Activated CD8-positive, alpha-beta T cell treated with anti-CD3 and anti-CD28 coated beads, Interleukin-2, amount 10 ng/mL, durations not matched to agents 7 days and 5 days (primary cell): Measurements from ENCODE around the gene KMT2B. TPM values are rescaled to one million over a fixed set of nuclear protein-coding genes. Genes with fewer than 3 reads are reported as not detected.

ENCODE experiments used
- ATAC-seq: fragments of 150-1000 bp; cut with Tn5 transposase; one replicate; pipeline ENCODE4 v1.10.0; 2021; ENCODE audit warnings: moderate library complexity
- CTCF ChIA-PET: fragments of 350-600 bp; sonication (Branson Sonifier 250); formaldehyde crosslinking; loops from one replicate; lab custom pipeline; 2021; ENCODE audit warnings: antibody characterized with exemption; lab: Charles Lee
- POLR2A ChIA-PET: fragments of 350-600 bp; sonication (Branson Sonifier 250); formaldehyde crosslinking; loops from one replicate; lab custom pipeline; 2021; ENCODE audit warnings: antibody characterized with exemption; lab: Charles Lee
- DNase-seq: peaks from one replicate; pipeline ENCODE4 v3.0.0-alpha.2; 2020
- H3K27ac Mint-ChIP-seq: one replicate; pipeline ENCODE4 v1.8.0; 2021; ENCODE audit warnings: mild to moderate bottlenecking, mixed read lengths
- H3K27me3 Mint-ChIP-seq: one replicate; pipeline ENCODE4 v1.8.0; 2021; ENCODE audit warnings: low read depth, mixed read lengths
- H3K36me3 Mint-ChIP-seq: one replicate; pipeline ENCODE4 v1.8.0; 2021; ENCODE audit warnings: low read depth, mixed read lengths
- H3K4me1 Mint-ChIP-seq: one replicate; pipeline ENCODE4 v1.8.0; 2021; ENCODE audit warnings: low read depth, mixed read lengths
- H3K4me3 Mint-ChIP-seq: one replicate; pipeline ENCODE4 v1.8.0; 2021; ENCODE audit warnings: mild to moderate bottlenecking, mixed read lengths
- H3K9me3 Mint-ChIP-seq: one replicate; pipeline ENCODE4 v1.8.0; 2022; ENCODE audit warnings: mixed read lengths; ENCODE audit not compliant: insufficient read depth
- total RNA-seq, 2 experiments: library from RNA; stranded (reverse); gene quantifications; one replicate each; pipeline ENCODE4 v1.2.3, GENCODE V29; 2021

KMT2B gene
- total RNA-seq, 2 experiments from 2014 or later: 58.0 to 64.3 TPM

DNA sequence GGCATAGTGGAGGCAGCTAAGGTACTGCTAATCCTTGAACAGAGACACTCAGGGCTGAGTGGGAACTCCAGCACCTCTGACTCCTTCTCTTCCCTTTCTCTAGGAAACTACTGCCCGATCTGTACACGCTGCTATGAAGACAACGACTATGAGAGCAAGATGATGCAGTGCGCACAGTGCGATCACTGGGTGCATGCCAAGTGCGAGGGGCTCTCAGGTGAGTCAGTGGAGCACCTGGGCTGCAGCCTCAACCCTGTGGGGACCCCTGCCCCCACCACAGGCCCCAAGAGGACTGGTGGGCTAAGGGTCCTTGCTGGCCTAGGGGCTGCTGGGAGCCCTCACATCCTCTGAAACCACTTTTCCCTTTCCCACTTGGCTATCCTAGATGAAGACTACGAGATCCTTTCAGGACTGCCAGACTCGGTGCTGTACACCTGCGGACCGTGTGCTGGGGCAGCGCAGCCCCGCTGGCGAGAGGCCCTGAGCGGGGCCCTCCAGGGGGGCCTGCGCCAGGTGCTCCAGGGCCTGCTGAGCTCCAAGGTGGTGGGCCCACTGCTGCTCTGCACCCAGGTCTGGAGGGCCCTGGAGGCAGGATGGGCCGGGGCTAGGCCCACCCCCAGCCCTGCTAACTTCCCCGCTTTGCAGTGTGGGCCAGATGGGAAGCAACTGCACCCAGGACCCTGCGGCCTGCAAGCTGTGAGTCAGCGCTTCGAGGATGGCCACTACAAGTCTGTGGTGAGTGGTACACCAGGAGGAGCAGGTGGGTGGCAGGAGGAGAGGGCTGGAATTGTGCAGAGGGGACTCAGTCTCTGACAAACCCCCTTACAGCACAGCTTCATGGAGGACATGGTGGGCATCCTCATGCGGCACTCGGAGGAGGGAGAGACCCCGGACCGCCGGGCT is 9.5 kb downstream of the KMT2B start:
- no peaks in the 10 kb centered on the region for H3K27me3 Mint-ChIP-seq
- H3K4me3 Mint-ChIP-seq: no peak overlapping the region
- ChIA-PET CTCF (interaction anchor here (1.1 to 1.6 kb wide), 2 partner anchors 8 to 13 kb away, joined by 3 to 4 read pairs; no protein-coding TSS in a partner anchor), POLR2A (interaction anchor here (1.0 to 1.8 kb wide), 5 partner anchors 8 to 17 kb away, joined by 3 to 7 read pairs (median 5); no protein-coding TSS in a partner anchor)
- H3K9me3 Mint-ChIP-seq: no peaks in the 10 kb centered on the region
- H3K36me3 Mint-ChIP-seq: peaks cover 78% of the 10 kb centered on the region
- ATAC-seq (no peak), DNase-seq (no peak)
- H3K4me1 Mint-ChIP-seq: no peaks in the 10 kb centered on the region
- H3K27ac Mint-ChIP-seq: peak overlapping the region; percentile 47

DNA sequence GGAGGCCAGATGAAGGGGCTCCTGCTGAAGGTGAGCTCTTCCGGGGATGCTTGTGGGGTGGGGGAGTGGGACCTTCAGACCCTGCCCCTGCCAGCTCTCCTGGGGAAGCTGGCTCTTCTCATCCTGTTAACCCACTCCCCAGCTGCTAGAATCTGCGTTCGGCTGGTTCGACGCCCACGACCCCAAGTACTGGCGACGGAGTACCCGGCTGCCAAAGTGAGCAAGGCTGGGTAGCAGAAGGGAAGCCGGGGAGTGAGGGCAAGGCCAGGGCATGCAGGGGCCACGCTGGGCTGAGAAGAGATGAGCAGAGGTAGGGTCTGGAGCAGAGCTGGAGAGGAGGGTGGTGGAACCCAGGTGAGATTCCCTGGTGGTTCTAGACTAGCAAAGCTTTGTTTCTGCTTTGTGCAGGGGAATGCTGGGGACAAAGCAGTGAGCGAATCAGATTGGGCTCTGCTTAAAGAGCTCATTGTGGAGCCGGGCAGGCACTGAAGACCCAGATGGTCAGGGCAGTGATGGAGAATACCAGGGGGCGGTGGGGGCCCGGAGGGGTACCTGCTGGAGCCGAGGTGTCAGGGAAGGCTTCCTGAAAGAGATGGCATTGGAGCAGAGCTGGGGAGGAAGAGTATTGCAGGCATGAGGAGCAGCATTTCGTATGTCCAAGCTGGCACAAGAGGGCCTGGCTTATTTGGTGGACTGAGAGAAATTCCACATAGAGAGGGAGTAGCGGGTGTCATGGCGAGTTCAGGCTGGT is 10.3 kb downstream of the KMT2B start:
- Mint-ChIP-seq H3K27ac (no peak overlapping the region), H3K4me1 (no peaks in the 10 kb centered on the region), H3K27me3 (no peaks in the 10 kb centered on the region), H3K9me3 (no peaks in the 10 kb centered on the region), H3K4me3 (no peak overlapping the region), H3K36me3 (peaks cover 70% of the 10 kb centered on the region)
- DNase-seq: no peak
- ATAC-seq: no peak
- CTCF ChIA-PET: interaction anchor here (1.1 to 1.6 kb wide), 2 partner anchors 9 to 12 kb away, joined by 3 to 4 read pairs; no protein-coding TSS in a partner anchor
- POLR2A ChIA-PET: interaction anchor here (1.3 to 1.8 kb wide), 3 partner anchors 9 to 16 kb away, joined by 4 to 5 read pairs (median 5); no protein-coding TSS in a partner anchor

DNA sequence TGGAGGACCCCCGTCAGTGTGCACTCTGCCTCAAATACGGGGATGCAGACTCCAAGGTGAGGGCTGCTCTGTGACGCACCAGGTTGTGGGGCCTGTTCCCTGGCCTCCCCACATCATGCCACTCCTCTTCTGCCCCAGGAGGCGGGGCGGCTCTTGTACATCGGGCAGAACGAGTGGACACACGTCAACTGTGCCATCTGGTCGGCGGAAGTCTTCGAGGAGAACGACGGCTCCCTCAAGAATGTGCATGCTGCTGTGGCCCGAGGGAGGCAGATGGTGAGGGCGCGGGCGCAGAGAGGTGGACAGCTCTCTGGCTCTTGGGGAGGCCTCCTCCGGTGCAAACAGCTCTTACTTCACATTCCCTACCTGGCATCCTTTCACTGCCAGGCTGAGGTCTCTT is 11.2 kb downstream of the KMT2B start:
- ChIA-PET CTCF (interaction anchor here (1.2 to 1.6 kb wide), 2 partner anchors 11 to 15 kb away, joined by 3 to 4 read pairs; no protein-coding TSS in a partner anchor), POLR2A (interaction anchor here (1.3 to 1.8 kb wide), 2 partner anchors 10 to 11 kb away, joined by 4 to 5 read pairs; no protein-coding TSS in a partner anchor)
- no peaks in the 10 kb centered on the region for H3K27me3 Mint-ChIP-seq
- peaks cover 67% of the 10 kb centered on the region for H3K36me3 Mint-ChIP-seq
- no peak for DNase-seq
- H3K4me1 Mint-ChIP-seq: no peaks in the 10 kb centered on the region
- no peak overlapping the region for H3K4me3 Mint-ChIP-seq
- ATAC-seq: no peak
- no peaks in the 10 kb centered on the region for H3K9me3 Mint-ChIP-seq
- H3K27ac Mint-ChIP-seq: no peak overlapping the region

DNA sequence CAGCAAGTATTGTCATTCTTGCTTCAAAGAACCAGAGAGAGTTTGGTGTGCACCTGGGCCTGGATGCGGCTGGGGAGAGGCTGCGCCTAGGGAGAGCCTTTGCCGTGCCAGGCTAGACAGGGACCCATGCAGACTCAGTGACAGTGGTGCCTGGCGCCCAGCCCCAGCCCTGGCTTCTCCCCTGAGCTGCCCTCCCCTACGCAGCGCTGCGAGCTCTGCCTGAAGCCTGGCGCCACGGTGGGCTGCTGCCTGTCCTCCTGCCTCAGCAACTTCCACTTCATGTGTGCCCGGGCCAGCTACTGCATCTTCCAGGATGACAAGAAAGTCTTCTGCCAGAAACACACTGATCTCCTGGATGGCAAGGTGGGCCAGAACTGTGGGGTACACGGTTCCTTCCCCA is 12.0 kb downstream of the KMT2B start:
- Mint-ChIP-seq H3K4me3 (no peak overlapping the region), H3K27ac (no peak overlapping the region), H3K36me3 (peaks cover 67% of the 10 kb centered on the region), H3K9me3 (no peaks in the 10 kb centered on the region), H3K4me1 (no peaks in the 10 kb centered on the region), H3K27me3 (no peaks in the 10 kb centered on the region)
- no peak for DNase-seq
- POLR2A ChIA-PET: interaction anchor here (1.3 kb wide), 1 partner anchor 12 kb away, joined by 3 read pairs; the partner anchor contains the start of gene KMT2B
- CTCF ChIA-PET: interaction anchor here (1.2 kb wide), 1 partner anchor 15 kb away, joined by 3 read pairs; no protein-coding TSS in a partner anchor
- no peak for ATAC-seq

DNA sequence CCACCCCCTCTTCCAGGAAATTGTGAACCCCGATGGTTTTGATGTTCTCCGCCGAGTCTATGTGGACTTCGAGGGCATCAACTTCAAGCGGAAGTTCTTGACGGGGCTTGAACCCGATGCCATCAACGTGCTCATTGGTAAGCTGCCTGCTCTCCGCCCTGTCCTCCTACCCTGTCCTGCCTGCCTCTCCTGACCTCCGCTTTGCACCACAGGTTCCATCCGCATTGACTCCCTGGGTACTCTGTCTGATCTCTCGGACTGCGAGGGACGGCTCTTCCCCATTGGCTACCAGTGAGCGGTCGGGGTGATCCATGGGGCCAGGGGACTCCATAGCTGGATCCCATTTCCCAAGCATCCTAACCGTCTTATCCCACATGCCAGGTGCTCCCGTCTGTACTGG is 12.5 kb downstream of the KMT2B start:
- no peak for DNase-seq
- ATAC-seq: no peak
- peaks cover 66% of the 10 kb centered on the region for H3K36me3 Mint-ChIP-seq
- H3K27me3 Mint-ChIP-seq: no peaks in the 10 kb centered on the region
- ChIA-PET CTCF (interaction anchor here (0.6 to 0.8 kb wide), 2 partner anchors 12 to 29 kb away, joined by 3 read pairs; partner anchors contain the start of gene IGFLR1), POLR2A (interaction anchor here (1.3 kb wide), 1 partner anchor 12 kb away, joined by 3 read pairs; the partner anchor contains the start of gene KMT2B)
- H3K9me3 Mint-ChIP-seq: no peaks in the 10 kb centered on the region
- H3K4me1 Mint-ChIP-seq: no peaks in the 10 kb centered on the region
- no peak overlapping the region for H3K27ac Mint-ChIP-seq
- H3K4me3 Mint-ChIP-seq: no peak overlapping the region

DNA sequence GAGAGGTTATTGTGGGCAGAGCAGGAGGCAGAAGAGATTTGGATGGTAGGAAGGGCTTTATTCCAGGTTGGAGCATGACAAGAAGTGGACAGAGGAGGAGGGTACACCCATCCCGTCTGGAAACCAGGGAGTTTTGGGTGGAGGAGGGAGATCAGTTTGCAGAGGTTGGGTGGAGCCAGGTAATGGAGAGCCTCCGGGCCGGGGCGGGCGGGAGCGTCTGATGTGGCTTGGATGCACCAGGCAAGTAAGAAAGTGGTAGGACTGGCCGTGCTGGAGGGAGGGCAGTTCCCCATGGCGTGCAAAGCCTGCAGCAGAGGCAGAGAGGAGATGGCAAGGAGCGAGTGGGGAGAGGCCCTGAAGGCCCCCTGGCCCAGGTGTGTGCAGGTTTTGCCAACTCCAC is 13.6 kb downstream of the KMT2B start:
- Mint-ChIP-seq H3K27ac (peak overlapping the region; percentile 24), H3K36me3 (peaks cover 63% of the 10 kb centered on the region), H3K4me3 (no peak overlapping the region), H3K9me3 (no peaks in the 10 kb centered on the region), H3K27me3 (no peaks in the 10 kb centered on the region), H3K4me1 (peaks cover under 1% of the 10 kb centered on the region)
- no peak for ATAC-seq
- no peak for DNase-seq
- POLR2A ChIA-PET: interaction anchor here (1.3 to 1.5 kb wide), 2 partner anchors 13 to 14 kb away, joined by 3 to 7 read pairs; partner anchors contain the start of genes KMT2B, PSENEN and U2AF1L4
- CTCF ChIA-PET: no interaction called here

DNA sequence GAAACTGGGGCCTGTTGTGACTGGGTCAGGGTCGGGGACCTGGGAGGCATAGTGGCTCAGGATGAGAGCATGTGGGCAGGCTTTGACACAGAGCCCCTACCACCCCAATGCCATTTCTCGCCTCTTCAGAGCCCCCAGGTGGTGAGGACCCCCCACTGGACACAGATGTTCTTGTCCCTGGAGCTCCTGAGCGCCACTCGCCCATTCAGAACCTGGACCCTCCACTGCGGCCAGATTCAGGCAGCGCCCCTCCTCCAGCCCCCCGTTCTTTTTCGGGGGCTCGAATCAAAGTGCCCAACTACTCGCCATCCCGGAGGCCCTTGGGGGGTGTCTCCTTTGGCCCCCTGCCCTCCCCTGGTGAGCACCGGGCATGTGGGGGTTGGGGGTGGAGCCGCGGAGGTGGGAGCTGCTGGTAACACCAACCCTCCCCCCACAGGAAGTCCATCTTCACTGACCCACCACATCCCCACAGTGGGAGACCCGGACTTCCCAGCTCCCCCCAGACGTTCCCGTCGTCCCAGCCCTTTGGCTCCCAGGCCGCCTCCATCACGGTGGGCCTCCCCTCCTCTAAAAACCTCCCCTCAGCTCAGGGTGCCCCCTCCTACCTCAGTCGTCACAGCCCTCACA is 14.1 kb downstream of the KMT2B start:
- Mint-ChIP-seq H3K9me3 (no peaks in the 10 kb centered on the region), H3K4me3 (no peak overlapping the region), H3K36me3 (peaks cover 63% of the 10 kb centered on the region), H3K4me1 (peaks cover 6% of the 10 kb centered on the region), H3K27ac (no peak overlapping the region), H3K27me3 (no peaks in the 10 kb centered on the region)
- ChIA-PET CTCF (no interaction called here), POLR2A (interaction anchor here (0.6 to 1.5 kb wide), 2 partner anchors 13 to 41 kb away, joined by 3 to 7 read pairs; partner anchors contain the start of genes PSENEN and U2AF1L4)
- no peak for ATAC-seq
- DNase-seq: no peak

DNA sequence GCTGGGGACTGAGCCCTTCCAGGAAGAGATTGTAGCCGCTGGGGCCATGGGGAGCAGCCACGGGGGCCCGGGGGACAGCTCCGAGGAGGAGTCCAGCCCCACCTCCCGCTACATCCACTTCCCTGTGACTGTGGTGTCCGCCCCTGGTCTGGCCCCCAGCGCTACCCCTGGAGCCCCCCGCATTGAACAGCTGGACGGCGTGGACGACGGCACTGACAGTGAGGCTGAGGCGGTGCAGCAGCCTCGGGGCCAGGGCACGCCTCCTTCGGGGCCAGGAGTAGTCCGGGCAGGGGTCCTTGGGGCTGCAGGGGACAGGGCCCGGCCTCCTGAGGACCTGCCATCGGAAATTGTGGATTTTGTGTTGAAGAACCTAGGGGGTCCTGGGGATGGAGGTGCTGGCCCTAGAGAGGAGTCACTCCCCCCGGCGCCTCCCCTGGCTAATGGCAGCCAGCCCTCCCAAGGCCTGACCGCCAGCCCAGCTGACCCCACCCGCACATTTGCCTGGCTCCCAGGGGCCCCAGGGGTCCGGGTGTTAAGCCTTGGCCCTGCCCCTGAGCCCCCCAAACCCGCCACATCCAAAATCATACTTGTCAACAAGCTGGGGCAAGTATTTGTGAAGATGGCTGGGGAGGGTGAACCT is 14.9 kb downstream of the KMT2B start:
- H3K27me3 Mint-ChIP-seq: no peaks in the 10 kb centered on the region
- H3K9me3 Mint-ChIP-seq: no peaks in the 10 kb centered on the region
- POLR2A ChIA-PET: interaction anchor here (0.6 to 1.5 kb wide), 2 partner anchors 12 to 40 kb away, joined by 3 to 7 read pairs; partner anchors contain the start of genes PSENEN and U2AF1L4
- no peak overlapping the region for H3K27ac Mint-ChIP-seq
- H3K36me3 Mint-ChIP-seq: peaks cover 64% of the 10 kb centered on the region
- H3K4me3 Mint-ChIP-seq: no peak overlapping the region
- ATAC-seq (no peak), DNase-seq (no peak)
- CTCF ChIA-PET: no interaction called here
- H3K4me1 Mint-ChIP-seq: peaks cover 13% of the 10 kb centered on the region

DNA sequence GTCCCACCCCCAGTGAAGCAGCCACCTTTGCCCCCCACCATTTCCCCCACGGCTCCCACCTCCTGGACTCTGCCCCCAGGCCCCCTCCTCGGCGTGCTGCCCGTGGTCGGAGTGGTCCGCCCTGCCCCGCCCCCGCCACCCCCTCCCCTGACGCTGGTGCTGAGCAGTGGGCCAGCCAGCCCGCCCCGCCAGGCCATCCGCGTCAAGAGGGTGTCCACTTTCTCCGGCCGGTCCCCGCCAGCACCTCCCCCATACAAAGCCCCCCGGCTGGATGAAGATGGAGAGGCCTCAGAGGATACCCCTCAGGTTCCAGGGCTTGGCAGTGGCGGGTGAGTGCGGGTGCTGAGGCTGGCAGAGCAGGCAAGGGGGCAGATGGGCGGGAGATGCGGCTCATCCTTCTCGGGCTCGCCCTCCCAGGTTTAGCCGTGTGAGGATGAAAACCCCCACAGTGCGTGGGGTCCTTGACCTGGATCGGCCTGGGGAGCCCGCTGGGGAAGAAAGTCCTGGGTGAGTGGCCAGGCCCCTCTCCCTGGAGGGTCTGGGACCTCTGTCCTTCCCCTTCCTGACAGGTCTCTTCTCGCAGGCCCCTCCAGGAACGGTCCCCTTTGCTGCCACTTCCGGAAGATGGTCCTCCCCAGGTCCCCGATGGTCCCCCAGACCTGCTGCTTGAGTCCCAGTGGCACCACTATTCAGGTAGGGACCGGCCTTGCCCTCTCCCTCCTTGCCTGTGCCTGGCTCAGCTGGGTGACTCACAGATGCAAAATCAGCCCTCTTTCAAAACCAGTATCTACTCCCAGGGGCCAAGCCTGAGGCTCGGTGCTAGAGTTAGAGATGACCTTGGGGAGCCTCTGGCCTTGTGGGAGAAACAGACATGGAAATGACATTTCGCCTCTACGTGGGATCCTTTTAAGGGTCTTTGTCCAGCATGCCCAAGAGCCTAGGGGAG is 15.7 kb downstream of the KMT2B start:
- POLR2A ChIA-PET: interaction anchor here (0.6 to 1.5 kb wide), 2 partner anchors 12 to 45 kb away, joined by 3 to 7 read pairs; partner anchors contain the start of genes PSENEN and U2AF1L4
- Mint-ChIP-seq H3K27ac (no peak overlapping the region), H3K9me3 (no peaks in the 10 kb centered on the region), H3K4me3 (no peak overlapping the region), H3K27me3 (no peaks in the 10 kb centered on the region), H3K36me3 (peaks cover 64% of the 10 kb centered on the region), H3K4me1 (peaks cover 13% of the 10 kb centered on the region)
- no peak for DNase-seq
- no peak for ATAC-seq
- CTCF ChIA-PET: no interaction called here

DNA sequence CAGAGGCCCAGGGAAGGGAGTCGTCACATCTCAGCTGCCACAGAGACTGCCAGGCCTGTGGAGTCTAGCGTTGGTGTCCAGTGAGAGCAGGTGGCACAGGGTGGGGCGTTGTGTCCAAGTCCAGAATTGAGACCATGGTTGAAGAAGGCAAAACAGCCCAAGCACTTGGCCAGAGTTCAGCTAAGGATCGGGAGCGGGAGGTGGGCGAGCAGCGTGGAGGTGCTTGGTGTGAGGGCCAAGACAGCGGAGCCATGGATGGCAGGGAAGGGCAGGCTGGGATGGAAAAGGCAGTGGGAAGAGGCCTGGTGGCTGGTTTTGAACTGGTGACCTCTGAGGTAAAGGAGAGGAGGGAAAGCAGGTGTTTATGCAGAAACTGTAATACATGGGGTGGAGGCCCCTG is 16.5 kb downstream of the KMT2B start:
- ATAC-seq (no peak), DNase-seq (no peak)
- Mint-ChIP-seq H3K36me3 (peaks cover 65% of the 10 kb centered on the region), H3K9me3 (no peaks in the 10 kb centered on the region), H3K27me3 (no peaks in the 10 kb centered on the region), H3K4me3 (no peak overlapping the region), H3K27ac (peak overlapping the region; percentile 35), H3K4me1 (peaks cover 15% of the 10 kb centered on the region)
- ChIA-PET POLR2A (interaction anchor here (0.6 kb wide), 1 partner anchor 46 kb away, joined by 3 read pairs; no protein-coding TSS in a partner anchor), CTCF (no interaction called here)
